CD4-positive, alpha-beta T cell treated with Interleukin-6 for 4 hours (primary cell): ENCODE results near the gene KRT16.
"Not testable (repeated sequence)": the region's sequence is repeated elsewhere in the genome, so short reads cannot be mapped to it uniquely, and the experiment has no call there.

ENCODE experiments used
- DNase-seq: peaks from one replicate; pipeline ENCODE4 v3.0.0-alpha.2; 2020; ENCODE audit warnings: mixed read lengths

KRT16 gene

DNA sequence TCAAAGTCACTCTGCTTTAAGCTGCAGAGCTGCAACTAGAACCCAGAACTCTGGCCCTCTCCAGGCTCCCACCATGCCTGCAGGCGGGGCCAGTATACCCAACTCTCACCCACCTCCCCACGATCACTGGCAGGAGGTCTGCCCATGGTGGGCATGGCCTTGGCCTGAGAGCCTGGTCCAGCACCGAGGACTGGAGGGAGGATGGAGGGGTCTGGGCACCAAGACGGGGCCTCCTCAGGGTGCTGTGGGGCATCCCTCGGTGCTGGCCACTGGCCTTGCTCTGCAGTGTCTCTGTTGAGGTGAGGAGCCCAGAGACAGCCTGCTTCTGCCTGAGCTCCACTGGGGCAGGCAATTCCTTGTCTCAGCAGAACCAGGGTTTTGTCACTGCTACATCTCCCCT, 1.5 kb upstream of the KRT16 start:
- DNase-seq: no peak

DNA sequence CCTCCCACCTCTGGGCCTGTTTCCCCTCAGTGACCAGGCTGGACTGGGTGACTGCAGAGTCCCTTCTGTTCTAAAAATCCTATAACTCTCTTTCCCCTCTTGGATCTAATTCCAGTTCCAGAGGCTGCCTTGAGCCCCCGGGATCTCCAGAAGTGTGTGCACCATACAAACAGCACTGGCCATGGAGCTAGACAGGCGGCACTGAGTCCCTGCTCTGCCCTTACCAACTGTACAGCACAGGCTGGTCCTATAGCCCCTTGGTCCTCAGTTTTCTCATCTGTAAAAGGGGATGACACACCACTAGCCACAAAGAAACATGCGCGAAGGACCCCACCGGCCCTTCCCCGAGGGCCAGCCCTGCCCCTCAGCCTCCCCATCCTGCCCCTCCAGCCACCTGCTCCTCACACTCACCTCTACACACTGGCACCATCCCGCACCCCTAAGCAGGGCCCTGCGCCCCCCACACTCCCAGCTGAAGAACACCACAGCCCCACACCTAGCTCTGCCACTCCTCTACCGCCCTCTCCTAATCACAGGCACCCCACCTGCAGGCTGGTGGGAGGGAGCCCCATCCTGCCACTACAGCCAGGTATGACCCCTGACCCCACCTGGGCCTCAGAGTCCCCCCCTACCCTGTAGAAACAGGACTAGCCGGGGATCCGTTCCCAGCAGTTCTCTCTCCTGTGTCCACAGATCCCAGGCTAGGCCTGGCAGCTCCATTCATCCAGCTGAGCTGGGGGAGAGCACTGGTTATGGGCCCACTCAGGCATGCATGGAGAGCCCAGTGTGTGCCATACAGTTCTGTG, 913 bp upstream of the KRT16 start:
- DNase-seq: no peak

DNA sequence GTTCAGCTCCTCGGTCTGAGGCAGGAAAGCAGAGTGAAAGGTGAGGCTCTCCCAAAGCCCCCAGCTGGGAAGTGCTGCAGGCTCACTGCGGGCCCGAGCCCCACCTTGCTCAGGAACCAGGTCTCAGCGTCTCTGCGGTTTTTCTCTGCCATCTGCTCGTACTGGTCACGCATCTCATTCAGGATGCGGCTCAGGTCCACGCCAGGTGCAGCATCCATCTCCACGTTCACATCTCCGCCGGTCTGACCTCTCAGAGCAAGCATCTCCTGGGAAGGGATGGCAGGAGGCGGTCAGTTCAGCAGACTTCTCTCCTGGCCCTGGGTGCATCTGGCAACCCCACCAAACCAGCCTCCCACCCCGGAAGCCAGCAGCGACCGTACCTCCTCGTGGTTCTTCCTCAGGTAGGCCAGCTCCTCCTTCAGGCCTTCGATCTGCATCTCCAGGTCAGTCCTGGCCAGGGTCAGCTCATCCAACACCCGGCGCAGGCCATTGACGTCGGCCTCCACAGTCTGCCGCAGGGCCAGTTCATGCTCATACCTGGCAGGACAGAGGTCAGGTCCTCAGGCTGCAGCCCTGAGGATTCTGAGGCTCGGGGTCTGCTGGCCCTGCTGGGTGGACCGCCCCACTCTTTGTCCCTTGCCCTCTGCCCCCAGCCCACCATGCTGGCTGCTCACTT, 1.5 kb downstream of the KRT16 start:
- no peak for DNase-seq

DNA sequence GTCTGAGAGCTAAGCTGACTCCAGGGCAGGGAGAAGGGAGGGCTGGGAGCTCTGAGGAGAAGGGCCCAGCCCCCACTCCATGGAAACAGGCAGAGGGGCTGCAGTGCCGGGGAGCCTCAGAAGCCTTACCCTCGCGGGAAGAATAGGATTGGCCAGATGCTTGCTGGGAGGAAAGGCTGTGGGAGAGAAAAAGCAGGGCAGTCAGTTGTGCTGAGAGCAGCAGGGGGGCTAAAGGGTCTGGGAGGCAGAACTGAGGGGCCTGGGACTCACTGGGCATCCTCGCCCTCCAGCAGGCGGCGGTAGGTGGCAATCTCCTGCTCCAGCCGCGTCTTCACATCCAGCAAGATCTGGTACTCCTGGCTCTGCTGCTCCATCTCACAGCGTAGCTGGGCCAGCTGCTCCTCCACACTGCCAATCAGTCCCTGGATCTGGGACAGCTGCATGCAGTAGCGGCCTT, 2.5 kb downstream of the KRT16 start:
- DNase-seq: not testable (repeated sequence)

GRCh38 chr17:41606930-41607329, 5.6 kb downstream of the KRT16 start:
- DNase-seq: not testable (repeated sequence)

GRCh38 chr17:41602524-41602923, 10.0 kb downstream of the KRT16 start:
- no peak for DNase-seq

- no peak for DNase-seq
Observed at GRCh38 chr17:41600318-41600717, 12.2 kb downstream of the KRT16 start.

- no peak for DNase-seq
Observed at GRCh38 chr17:41599680-41600079, 12.9 kb downstream of the KRT16 start.

GRCh38 chr17:41595585-41595984, 17.0 kb downstream of the KRT16 start:
- no peak for DNase-seq

- DNase-seq: no peak
Observed at GRCh38 chr17:41594363-41594915, 18.1 kb downstream of the KRT16 start.

- no peak for DNase-seq
Observed at GRCh38 chr17:41593306-41593981, 19.1 kb downstream of the KRT16 start.

- DNase-seq: no peak
Observed at GRCh38 chr17:41592601-41593305, 19.8 kb downstream of the KRT16 start.

GRCh38 chr17:41589301-41589700, 23.3 kb downstream of the KRT16 start:
- DNase-seq: no peak

DNA sequence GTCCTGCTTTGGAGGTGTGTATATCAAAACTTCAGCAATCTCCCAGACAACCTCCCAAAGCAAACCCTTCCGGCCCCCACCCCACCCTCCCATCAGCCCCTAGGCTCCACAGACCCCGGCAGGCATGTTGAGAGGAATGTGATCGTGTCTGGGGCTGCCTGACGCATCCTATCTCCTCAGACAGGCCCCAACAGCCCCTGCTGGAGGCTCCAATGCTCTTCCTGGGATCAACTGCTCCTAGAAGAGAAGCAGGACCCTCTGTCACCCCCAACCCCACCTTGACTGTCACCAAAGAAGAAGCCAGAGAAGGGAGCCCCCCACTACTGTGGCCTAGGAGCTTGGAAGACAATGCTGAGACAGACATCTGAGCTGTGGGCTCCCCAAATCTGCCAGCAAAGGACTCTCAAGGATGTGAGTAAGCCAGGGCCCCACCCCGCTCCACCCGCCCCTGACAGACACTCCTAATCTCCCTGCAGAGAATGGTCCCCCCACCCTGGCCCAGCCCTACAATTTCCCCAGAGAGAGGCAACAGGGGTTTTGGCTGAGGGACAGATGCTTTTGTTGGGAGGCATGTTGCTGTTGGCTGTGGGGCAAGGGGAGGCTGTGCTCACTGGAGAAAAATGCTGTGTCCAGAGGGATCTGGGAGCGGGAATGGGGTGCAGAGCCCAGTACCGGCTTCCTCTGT, 24.3 kb downstream of the KRT16 start:
- DNase-seq: no peak

GRCh38 chr17:41586863-41587495, 25.6 kb downstream of the KRT16 start, which contains the start of gene KRT14:
KRT14 (minus strand) TSS chr17:41586895; CDS start chr17:41586834, 61 bp downstream.
- no peak for DNase-seq

GRCh38 chr17:41585301-41586056, 27.1 kb downstream of the KRT16 start:
- DNase-seq: no peak

- not testable (repeated sequence) for DNase-seq
Observed at GRCh38 chr17:41584331-41584927, 28.1 kb downstream of the KRT16 start.

- no peak for DNase-seq
Observed at GRCh38 chr17:41583137-41584127, 29.1 kb downstream of the KRT16 start.
